B cell (primary cell): ENCODE measurements around the gene HMGXB3.

Experiments used
- CTCF ChIP-seq: fragments of 200-600 bp; IDR thresholded peaks from one replicate; pipeline ENCODE4 v1.8.0; 2022; ENCODE audit warnings: antibody characterized with exemption, mild to moderate bottlenecking
- EZH2 ChIP-seq: IDR thresholded peaks from 2 replicates; pipeline ENCODE4 v1.6.1; 2012; ENCODE audit warnings: borderline replicate concordance, low read depth, mild to moderate bottlenecking, moderate library complexity, low read length; ENCODE audit not compliant: insufficient read depth, poor library complexity, severe bottlenecking

DNA sequence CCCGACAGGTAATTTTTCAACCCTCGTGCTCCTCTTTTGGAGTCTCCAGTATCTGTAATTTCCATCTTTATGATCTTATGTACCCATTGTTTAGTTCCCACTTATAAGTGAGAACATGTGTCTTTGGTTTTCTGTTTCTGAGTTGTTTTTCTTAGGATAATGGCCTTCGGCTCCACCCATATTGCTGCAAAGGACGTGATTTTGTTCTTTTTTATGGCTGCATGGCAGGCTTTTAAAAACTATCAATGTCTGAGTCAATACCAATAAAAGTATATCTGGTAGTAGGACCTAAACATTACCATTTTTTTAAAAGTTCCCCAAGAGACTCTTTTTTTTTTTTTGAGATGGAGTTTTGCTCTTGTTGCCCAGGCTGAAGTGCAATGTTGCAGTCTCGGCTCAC, 43.9 kb upstream of the HMGXB3 start:
- TF ChIP-seq CTCF (no peak), EZH2 (no peak)
